RWPE1 (cell line): ENCODE data around the gene RALGPS1.

Experiments
- CTCF ChIA-PET: fragments of 350-600 bp; sonication (Branson Sonifier 250); formaldehyde crosslinking; extraction: SDS; loops from one replicate; lab custom pipeline; 2021; lab: Yijun Ruan, JAX
- POLR2A ChIA-PET: fragments of 400-600 bp; formaldehyde crosslinking; extraction: SDS; loops from one replicate; lab custom pipeline; 2020; ENCODE audit warnings: antibody characterized with exemption; ENCODE audit not compliant: low non-redundant PET; lab: Yijun Ruan, JAX
- DNase-seq: peaks from one replicate; pipeline ENCODE4 v3.0.0; 2012; ENCODE audit warnings: low spot score
- H3K27ac ChIP-seq: fragments of 450-650 bp; 2 replicates; pipeline ENCODE4 v1.5.1; 2017
- TF ChIP-seq, protein P1 (sequence below): fragments of 450-650 bp; conservative IDR thresholded peaks from 2 replicates; pipeline ENCODE4 v1.5.1; 2017; ENCODE audit warnings: low read depth, mild to moderate bottlenecking

The RALGPS1 gene

DNA sequence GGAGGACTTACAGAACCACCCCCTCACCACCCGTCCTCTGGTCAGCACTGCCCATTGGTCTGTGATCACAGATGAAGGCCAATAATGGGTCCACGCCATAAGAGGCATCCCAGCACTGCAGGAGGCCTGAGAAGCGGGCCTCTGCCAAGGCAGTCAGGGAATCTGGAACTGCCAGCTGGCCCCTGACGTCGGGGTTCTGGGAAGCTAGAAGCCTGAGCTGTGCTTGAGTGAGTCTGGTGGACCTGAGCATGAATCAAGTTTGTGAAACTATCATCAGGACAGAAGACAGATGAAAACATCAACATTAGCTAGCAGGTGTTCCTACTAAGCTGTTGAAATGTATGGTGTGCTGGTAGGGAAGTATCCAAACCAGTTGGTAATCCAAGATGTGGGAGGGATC is 200.0 kb downstream of the RALGPS1 start:
- ChIA-PET POLR2A (no interaction called here), CTCF (no interaction called here)
- no peak for DNase-seq
- H3K27ac ChIP-seq = no peak overlapping the region
- TF ChIP-seq, protein P1, sequence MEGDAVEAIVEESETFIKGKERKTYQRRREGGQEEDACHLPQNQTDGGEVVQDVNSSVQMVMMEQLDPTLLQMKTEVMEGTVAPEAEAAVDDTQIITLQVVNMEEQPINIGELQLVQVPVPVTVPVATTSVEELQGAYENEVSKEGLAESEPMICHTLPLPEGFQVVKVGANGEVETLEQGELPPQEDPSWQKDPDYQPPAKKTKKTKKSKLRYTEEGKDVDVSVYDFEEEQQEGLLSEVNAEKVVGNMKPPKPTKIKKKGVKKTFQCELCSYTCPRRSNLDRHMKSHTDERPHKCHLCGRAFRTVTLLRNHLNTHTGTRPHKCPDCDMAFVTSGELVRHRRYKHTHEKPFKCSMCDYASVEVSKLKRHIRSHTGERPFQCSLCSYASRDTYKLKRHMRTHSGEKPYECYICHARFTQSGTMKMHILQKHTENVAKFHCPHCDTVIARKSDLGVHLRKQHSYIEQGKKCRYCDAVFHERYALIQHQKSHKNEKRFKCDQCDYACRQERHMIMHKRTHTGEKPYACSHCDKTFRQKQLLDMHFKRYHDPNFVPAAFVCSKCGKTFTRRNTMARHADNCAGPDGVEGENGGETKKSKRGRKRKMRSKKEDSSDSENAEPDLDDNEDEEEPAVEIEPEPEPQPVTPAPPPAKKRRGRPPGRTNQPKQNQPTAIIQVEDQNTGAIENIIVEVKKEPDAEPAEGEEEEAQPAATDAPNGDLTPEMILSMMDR = no peak

DNA sequence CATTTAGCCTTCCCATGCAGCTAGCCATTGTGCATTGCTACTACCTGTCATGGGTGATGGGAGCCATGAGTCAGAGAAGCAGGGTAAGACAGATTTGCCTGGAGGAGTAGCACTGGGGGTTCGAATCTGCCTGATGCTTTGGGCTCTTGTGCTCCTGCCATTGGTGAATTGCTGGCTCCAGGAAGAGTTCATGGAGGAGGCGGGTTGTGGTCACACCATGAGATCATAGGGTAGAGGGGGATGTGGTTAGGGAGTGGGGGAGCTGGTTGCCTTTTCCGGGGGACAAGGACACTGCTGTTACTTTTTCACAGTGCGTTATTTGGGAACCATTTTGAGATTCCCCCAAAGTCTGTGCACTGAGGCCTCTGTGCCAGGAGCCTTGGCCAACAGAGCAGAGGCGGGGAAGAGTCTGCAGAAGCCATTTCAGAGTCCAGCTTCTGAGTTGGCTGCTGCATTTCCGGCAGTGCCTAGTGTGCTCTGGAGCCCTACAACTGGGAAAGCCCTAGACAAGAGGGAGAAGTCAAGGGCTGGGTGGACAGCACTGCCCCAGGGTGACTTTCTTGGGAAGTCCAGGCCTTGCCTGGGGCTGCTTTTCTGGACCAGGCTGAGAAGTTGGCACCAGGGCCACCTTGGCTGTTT is 201.6 kb downstream of the RALGPS1 start:
- DNase-seq = no peak
- TF ChIP-seq, protein P1 = no peak
- CTCF ChIA-PET = no interaction called here
- no peak overlapping the region for H3K27ac ChIP-seq
- POLR2A ChIA-PET = no interaction called here

DNA sequence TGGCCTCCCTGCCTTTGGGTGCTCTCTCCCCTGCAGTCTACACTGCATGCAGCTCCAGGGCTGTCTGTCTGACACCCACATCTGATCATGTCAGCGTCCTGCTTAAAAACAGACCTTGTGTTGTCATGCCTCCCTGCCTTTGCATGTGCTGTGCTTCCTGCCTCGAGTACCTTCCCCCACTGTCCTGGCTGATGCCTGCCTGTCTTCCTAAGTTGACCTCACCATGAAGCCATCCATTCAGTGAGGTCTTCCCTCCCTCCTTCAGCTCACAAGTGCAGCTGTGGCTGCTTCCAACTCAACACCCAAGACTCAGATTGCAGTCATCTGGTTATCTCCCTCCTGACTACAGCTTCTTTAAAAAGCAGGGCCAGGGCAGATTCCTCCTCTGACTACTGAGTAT is 202.4 kb downstream of the RALGPS1 start:
- ChIA-PET POLR2A (no interaction called here), CTCF (interaction anchor here (0.7 kb wide), 1 partner anchor 19 kb away, joined by 3 read pairs; no protein-coding TSS in a partner anchor)
- H3K27ac ChIP-seq = no peak overlapping the region
- no peak for DNase-seq
- TF ChIP-seq, protein P1 = no peak

DNA sequence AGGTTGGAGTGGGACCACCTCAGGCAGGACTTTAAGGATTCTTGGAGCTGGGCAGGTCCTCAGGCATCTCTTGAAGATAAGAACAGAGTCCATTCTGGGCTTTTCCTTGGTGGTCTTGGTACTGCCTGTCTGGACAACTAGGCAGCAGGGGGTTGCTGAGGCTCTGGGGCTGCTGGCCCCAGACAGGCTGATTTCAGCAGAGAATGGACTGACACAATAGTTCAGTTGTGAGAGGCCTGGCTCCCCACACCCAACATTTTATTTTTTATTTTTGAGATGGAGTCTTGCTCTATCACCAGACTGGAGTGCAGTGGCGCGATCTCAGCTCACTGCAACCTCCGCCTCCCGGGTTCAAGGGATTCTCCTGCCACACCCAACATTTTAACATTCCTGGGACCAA is 203.2 kb downstream of the RALGPS1 start:
- ChIA-PET POLR2A (no interaction called here), CTCF (no interaction called here)
- no peak for DNase-seq
- no peak overlapping the region for H3K27ac ChIP-seq
- TF ChIP-seq, protein P1 = no peak

DNA sequence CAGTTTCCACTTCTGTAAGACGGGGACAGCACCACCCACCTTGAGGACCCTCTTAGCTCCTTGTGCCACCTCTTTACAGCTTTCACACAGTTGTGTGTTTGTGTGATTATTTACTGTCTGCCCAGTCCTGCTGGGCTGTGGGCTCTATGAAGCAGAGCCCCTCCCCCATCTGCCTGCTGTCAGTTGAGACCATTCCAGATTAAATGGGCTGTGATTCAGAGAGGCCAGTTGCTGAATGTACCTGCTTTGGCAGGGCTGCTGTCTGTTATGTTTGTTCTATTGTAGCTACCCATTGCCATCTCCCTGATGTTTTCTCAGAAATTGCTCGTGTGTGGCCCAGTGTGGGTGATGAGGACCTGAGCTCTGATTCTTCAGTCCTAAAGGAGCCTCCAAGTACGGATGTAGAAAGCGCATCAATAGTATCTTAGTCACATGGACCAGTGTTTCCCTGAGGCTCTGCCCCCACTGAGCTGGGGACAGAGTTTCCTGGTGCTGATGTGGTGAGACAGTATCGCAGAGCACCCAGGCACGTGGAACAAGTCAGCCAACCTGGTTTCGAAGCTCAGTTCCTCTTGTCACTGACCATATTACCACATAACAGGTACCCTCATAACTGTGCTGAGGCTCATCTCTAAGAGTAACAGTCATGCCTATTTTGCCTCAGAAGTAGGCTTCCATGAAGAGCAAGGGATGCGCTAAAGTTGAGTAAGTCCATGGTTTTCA is 204.2 kb downstream of the RALGPS1 start:
- H3K27ac ChIP-seq = no peak overlapping the region
- TF ChIP-seq, protein P1 = no peak
- CTCF ChIA-PET = no interaction called here
- DNase-seq = no peak
- POLR2A ChIA-PET = no interaction called here

DNA sequence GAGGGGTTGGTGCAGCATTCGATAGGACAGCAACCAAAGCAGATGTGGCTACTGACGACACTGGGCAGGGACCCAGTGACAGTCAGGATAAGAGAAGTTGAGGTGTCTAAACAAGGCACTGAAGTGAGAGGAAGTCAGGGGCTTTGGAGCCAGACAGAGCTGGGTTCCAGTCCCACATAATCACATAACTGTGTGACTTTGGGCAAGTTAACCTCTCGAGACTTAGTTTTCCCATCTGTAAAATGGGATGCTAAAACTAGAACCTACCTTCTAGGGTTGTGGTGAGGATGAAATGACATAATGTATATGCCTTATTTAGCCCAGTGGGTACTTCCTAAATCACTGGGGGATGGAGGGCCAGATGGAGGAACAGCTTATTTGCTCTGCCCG is 204.7 kb downstream of the RALGPS1 start:
- no peak for DNase-seq
- H3K27ac ChIP-seq = no peak overlapping the region
- ChIA-PET POLR2A (no interaction called here), CTCF (no interaction called here)
- TF ChIP-seq, protein P1 = no peak
